B cell (primary cell): ENCODE measurements around the gene ACACB. TPM values are rescaled to one million over a fixed set of nuclear protein-coding genes. Genes with fewer than 3 reads are reported as not detected.

ENCODE experiments used
- ATAC-seq: fragments of 200-7000 bp; cut with Tn5 transposase; one replicate; pipeline ENCODE4 v1.10.0; 2021; ENCODE audit warnings: low read depth, mild to moderate bottlenecking, moderate number of reproducible peaks, moderate library complexity
- CTCF ChIA-PET: fragments of 350-600 bp; sonication (Branson Sonifier 250); formaldehyde crosslinking; loops from one replicate; lab custom pipeline; 2021; ENCODE audit warnings: antibody characterized with exemption, inconsistent platforms; lab: Charles Lee
- POLR2A ChIA-PET: fragments of 350-600 bp; sonication (Branson Sonifier 250); formaldehyde crosslinking; loops from one replicate; lab custom pipeline; 2021; ENCODE audit warnings: antibody characterized with exemption; lab: Charles Lee
- DNase-seq: peaks from one replicate; pipeline ENCODE4 v3.0.0; 2013
- H2AFZ ChIP-seq: 2 replicates; pipeline ENCODE4 v1.6.1; 2012; ENCODE audit warnings: mild to moderate bottlenecking, low read depth, low read length; ENCODE audit not compliant: insufficient read depth, poor library complexity, severe bottlenecking
- H3K27ac ChIP-seq, 2 donors: 1 replicate in 1 of 2; 2 replicates in 1 of 2; pipeline ENCODE4 v1.5.1; 2012 to 2013; ENCODE audit warnings: low read length in 2 of 2, mild to moderate bottlenecking in 2 of 2, moderate library complexity in 1 of 2
- H3K27me3 ChIP-seq, 4 experiments: fragments of 200-600 bp in 1 of 4; sonication (generic) in 1 of 4; replicated peaks in 1 of 4; 1 replicate in 2 of 4; 2 replicates in 2 of 4; pipeline versions ENCODE4 v1.6.1 to v1.7.0; 2013 to 2016; ENCODE audit warnings: low read length in 3 of 4, mild to moderate bottlenecking in 2 of 4, mixed read lengths in 1 of 4, moderate library complexity in 1 of 4; ENCODE audit not compliant: insufficient read depth in 4 of 4, control insufficient read depth in 3 of 4; ENCODE audit errors: control extremely low read depth in 1 of 4
- H3K36me3 ChIP-seq, 2 experiments: replicated peaks in 1 of 2; 1 replicate in 1 of 2; 2 replicates in 1 of 2; pipeline versions ENCODE4 v1.6.1 to v1.7.1; 2013; ENCODE audit warnings: low read length in 1 of 2; ENCODE audit not compliant: insufficient read depth in 2 of 2, control insufficient read depth in 1 of 2; ENCODE audit errors: control extremely low read depth in 1 of 2, extremely low read depth in 1 of 2
- H3K4me1 ChIP-seq, 2 donors: fragments of 200-600 bp in 1 of 2; sonication (generic) in 1 of 2; 1 replicate in 1 of 2; 2 replicates in 1 of 2; pipeline versions ENCODE4 v1.5.1 to v1.6.1; 2013 to 2017; ENCODE audit warnings: low read length in 2 of 2; ENCODE audit not compliant: control insufficient read depth in 2 of 2, insufficient read depth in 2 of 2
- H3K4me2 ChIP-seq: replicated peaks from 2 replicates; pipeline ENCODE3; 2012; ENCODE audit warnings: mild to moderate bottlenecking, low read depth, low read length; ENCODE audit not compliant: poor library complexity, severe bottlenecking
- H3K4me3 ChIP-seq, 5 experiments: fragments of 200-600 bp in 1 of 5; sonication (generic) in 1 of 5; 1 replicate in 3 of 5; 2 replicates in 2 of 5; pipeline versions ENCODE4 v1.5.1 to v1.7.0; 2011 to 2016; ENCODE audit warnings: low read length in 4 of 5, mild to moderate bottlenecking in 4 of 5, low read depth in 2 of 5, control low read depth in 1 of 5, moderate library complexity in 1 of 5; ENCODE audit not compliant: insufficient read depth in 1 of 5; ENCODE audit errors: control extremely low read depth in 1 of 5, extremely low read depth in 1 of 5
- H3K79me2 ChIP-seq: fragments of 200-600 bp; sonication (generic); one replicate; pipeline ENCODE4 v1.6.0; 2016; ENCODE audit warnings: low read length; ENCODE audit not compliant: control insufficient read depth, insufficient read depth
- H3K9ac ChIP-seq: fragments of 200-600 bp; sonication (generic); 2 replicates; pipeline ENCODE4 v1.6.1; 2017; ENCODE audit warnings: mild to moderate bottlenecking, low read length, moderate library complexity
- H3K9me3 ChIP-seq, 3 donors: one replicate each; pipeline versions ENCODE4 v1.6.1 to v1.7.1; 2013; ENCODE audit warnings: low read length in 2 of 3; ENCODE audit not compliant: control insufficient read depth in 2 of 3, insufficient read depth in 1 of 3; ENCODE audit errors: control extremely low read depth in 1 of 3
- H4K20me1 ChIP-seq: 2 replicates; pipeline ENCODE4 v1.6.0; 2012; ENCODE audit warnings: mild to moderate bottlenecking, low read length; ENCODE audit not compliant: insufficient read depth, control insufficient read depth, poor library complexity, severe bottlenecking
- H3K27ac Mint-ChIP-seq: one replicate; pipeline ENCODE4 v1.8.0; 2021; ENCODE audit warnings: mixed read lengths
- H3K27me3 Mint-ChIP-seq: one replicate; pipeline ENCODE4 v1.8.0; 2021; ENCODE audit warnings: mixed read lengths
- H3K4me1 Mint-ChIP-seq: one replicate; pipeline ENCODE4 v1.8.0; 2021; ENCODE audit warnings: mixed read lengths
- H3K4me3 Mint-ChIP-seq: one replicate; pipeline ENCODE4 v1.8.0; 2021; ENCODE audit warnings: mixed read lengths
- H3K9me3 Mint-ChIP-seq: one replicate; pipeline ENCODE4 v1.8.0; 2022; ENCODE audit warnings: mixed read lengths; ENCODE audit not compliant: insufficient read depth
- EZH2 ChIP-seq: IDR thresholded peaks from 2 replicates; pipeline ENCODE4 v1.6.1; 2012; ENCODE audit warnings: borderline replicate concordance, low read depth, mild to moderate bottlenecking, moderate library complexity, low read length; ENCODE audit not compliant: insufficient read depth, poor library complexity, severe bottlenecking
- WGBS: methylation state at CpG from one replicate; pipeline ENCODE4 v1.1.5; 2013; ENCODE audit warnings: missing lambda C conversion rate; ENCODE audit not compliant: insufficient coverage; 5-methylcytosine and 5-hydroxymethylcytosine counted together
- intact Hi-C: fragments of 100-400 bp; cut with micrococcal nuclease; formaldehyde crosslinking; loops from one replicate; pipeline ENCODE4 v1.10.0; 2022
- polyA plus RNA-seq: library from polyadenylated mRNA; depleted of rRNA; stranded (reverse); fragments of >200 nt; gene quantifications from 2 replicates; pipeline ENCODE4 v1.2.3, GENCODE V29; 2012
- total RNA-seq, 2 donors: library from RNA; stranded (reverse); fragments of 120-200 nt in 1 of 2; gene quantifications; 1 replicate in 1 of 2; 2 replicates in 1 of 2; pipeline versions ENCODE4 v1.2.3 to v1.2.4, GENCODE V29; 2013 to 2022
- TF ChIP-seq, protein P1 (sequence below): fragments of 200-600 bp; IDR thresholded peaks from one replicate; pipeline ENCODE4 v1.8.0; 2022; ENCODE audit warnings: antibody characterized with exemption, mild to moderate bottlenecking

Gene ACACB
- total and polyA plus RNA-seq, 2 donors (not counting 1 experiment from before 2014, with no cell fraction given), result 7.4 to 27.5 TPM

DNA sequence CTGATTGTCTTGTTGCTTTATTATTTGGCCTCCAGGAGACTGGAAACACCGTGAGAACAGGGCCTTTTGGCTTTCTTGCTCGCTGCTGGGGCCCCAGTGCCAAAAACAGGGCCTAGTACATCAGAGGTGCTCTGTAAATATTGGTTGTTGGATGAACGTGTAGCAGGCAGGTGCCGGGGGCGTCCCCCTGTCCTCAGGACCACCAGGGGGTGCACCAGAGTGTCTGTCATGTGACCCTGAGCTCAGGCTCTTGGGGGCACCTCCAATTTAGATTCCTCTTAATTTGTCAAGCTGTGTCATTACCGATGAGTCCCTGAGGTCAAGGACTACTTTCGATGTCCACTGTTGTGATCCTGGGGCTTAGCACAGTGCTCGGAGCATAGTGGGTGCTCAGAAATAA, 87.1 kb downstream of the ACACB start:
- no peak overlapping the region for H3K4me3 Mint-ChIP-seq
- Histone ChIP-seq H2AFZ (no peak overlapping the region), H3K4me1 (no peaks in the 10 kb centered on the region), H3K36me3 (peaks cover 0 to 1% of the 10 kb centered on the region in 2 experiments), H3K9me3 (no peaks in the 10 kb centered on the region), H3K9ac (no peak overlapping the region), H3K27me3 (no peaks in the 10 kb centered on the region), H3K4me3 (no peak overlapping the region), H3K27ac (no peak overlapping the region), H4K20me1 (no peaks in the 10 kb centered on the region), H3K4me2 (no peak overlapping the region), H3K79me2 (no peaks in the 10 kb centered on the region)
- ChIA-PET CTCF (no interaction called here), POLR2A (no interaction called here)
- H3K27me3 Mint-ChIP-seq, result no peaks in the 10 kb centered on the region
- no peaks in the 10 kb centered on the region for H3K9me3 Mint-ChIP-seq
- ATAC-seq (no peak), DNase-seq (no peak)
- TF ChIP-seq, protein P1, sequence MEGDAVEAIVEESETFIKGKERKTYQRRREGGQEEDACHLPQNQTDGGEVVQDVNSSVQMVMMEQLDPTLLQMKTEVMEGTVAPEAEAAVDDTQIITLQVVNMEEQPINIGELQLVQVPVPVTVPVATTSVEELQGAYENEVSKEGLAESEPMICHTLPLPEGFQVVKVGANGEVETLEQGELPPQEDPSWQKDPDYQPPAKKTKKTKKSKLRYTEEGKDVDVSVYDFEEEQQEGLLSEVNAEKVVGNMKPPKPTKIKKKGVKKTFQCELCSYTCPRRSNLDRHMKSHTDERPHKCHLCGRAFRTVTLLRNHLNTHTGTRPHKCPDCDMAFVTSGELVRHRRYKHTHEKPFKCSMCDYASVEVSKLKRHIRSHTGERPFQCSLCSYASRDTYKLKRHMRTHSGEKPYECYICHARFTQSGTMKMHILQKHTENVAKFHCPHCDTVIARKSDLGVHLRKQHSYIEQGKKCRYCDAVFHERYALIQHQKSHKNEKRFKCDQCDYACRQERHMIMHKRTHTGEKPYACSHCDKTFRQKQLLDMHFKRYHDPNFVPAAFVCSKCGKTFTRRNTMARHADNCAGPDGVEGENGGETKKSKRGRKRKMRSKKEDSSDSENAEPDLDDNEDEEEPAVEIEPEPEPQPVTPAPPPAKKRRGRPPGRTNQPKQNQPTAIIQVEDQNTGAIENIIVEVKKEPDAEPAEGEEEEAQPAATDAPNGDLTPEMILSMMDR, result no peak
- H3K4me1 Mint-ChIP-seq, result no peaks in the 10 kb centered on the region
- WGBS, result 100% methylated on average over 5 of the region's 8 CpGs
- intact Hi-C loops, result no loop called here
- no peak overlapping the region for H3K27ac Mint-ChIP-seq

DNA sequence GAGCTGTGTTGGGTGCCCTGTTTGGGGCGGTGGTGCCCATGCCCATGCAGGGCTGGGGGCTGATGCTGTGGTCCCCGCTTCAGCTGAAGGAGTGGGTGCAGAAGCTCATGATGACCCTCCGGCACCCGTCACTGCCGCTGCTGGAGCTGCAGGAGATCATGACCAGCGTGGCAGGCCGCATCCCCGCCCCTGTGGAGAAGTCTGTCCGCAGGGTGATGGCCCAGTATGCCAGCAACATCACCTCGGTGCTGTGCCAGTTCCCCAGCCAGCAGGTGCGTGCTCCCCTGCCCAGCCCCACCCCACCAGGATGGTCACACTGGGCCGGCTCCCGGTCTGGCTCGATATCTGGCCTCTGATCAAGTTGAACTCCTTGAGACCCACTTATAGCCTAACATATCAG, 92.7 kb downstream of the ACACB start:
- H3K4me2 ChIP-seq, result no peak overlapping the region
- no peaks in the 10 kb centered on the region for H3K27me3 ChIP-seq
- POLR2A ChIA-PET, result no interaction called here
- no peak overlapping the region for H2AFZ ChIP-seq
- H3K27me3 Mint-ChIP-seq, result no peaks in the 10 kb centered on the region
- no peak for DNase-seq
- H3K79me2 ChIP-seq, result no peaks in the 10 kb centered on the region
- H3K9ac ChIP-seq, result no peak overlapping the region
- no peaks in the 10 kb centered on the region for H4K20me1 ChIP-seq
- H3K4me3 ChIP-seq, result no peak overlapping the region
- TF ChIP-seq, protein P1, result no peak
- no peak for TF ChIP-seq EZH2
- intact Hi-C loops, result no loop called here
- H3K9me3 ChIP-seq, result no peaks in the 10 kb centered on the region
- no peak for ATAC-seq
- no peak overlapping the region for H3K27ac ChIP-seq
- no peak overlapping the region for H3K27ac Mint-ChIP-seq
- no peak overlapping the region for H3K4me3 Mint-ChIP-seq
- peaks cover 0 to 5% of the 10 kb centered on the region in 2 experiments for H3K36me3 ChIP-seq
- CTCF ChIA-PET, result no interaction called here
- H3K9me3 Mint-ChIP-seq, result no peaks in the 10 kb centered on the region
- WGBS, result 96% methylated on average over 14 of the region's 14 CpGs
- H3K4me1 ChIP-seq, result no peaks in the 10 kb centered on the region
- no peaks in the 10 kb centered on the region for H3K4me1 Mint-ChIP-seq
